HepG2 (cell line): ENCODE data around the gene NDUFS4. TPM values are rescaled to one million over a fixed set of nuclear protein-coding genes. Genes with fewer than 3 reads are reported as not detected.

Experiments
- ATAC-seq: fragments of 200-7000 bp; cut with Tn5 transposase; 3 replicates; pipeline ENCODE4 v1.9.1; 2020; ENCODE audit warnings: mild to moderate bottlenecking, moderate library complexity
- BruUV-seq: library from RNA; stranded (reverse); fragments of 400-500 nt; replicated peaks from 2 replicates; lab custom pipeline; 2021; lab: Mats Ljungman, UMichigan
- CTCF ChIA-PET: fragments of 300-600 bp; formaldehyde crosslinking; extraction: SDS; loops from one replicate; lab custom pipeline; 2021; ENCODE audit warnings: low total read pairs, inconsistent platforms, low intra/inter-chr PET ratio; lab: Yijun Ruan, JAX
- POLR2A ChIA-PET: fragments of 350-600 bp; sonication (Branson Sonifier 250); formaldehyde crosslinking; loops from one replicate; lab custom pipeline; 2020; ENCODE audit warnings: antibody characterized with exemption, inconsistent platforms; lab: Yijun Ruan, JAX
- DNase-seq: peaks from one replicate; pipeline ENCODE4 v3.0.0-alpha.2; 2015; ENCODE audit warnings: low spot score
- FAIRE-seq: peaks from 3 replicates; lab custom pipeline; 2011; peaks lifted over from hg19 to GRCh38; lab: Jason Lieb, UNC
- H2AFZ ChIP-seq: one replicate; pipeline ENCODE4 v1.6.1; 2011; ENCODE audit warnings: low read length, inconsistent platforms
- H3K27ac ChIP-seq: fragments of 300-600 bp; 3 replicates; pipeline ENCODE4 v1.8.0; 2011; ENCODE audit warnings: mixed run types, mild to moderate bottlenecking, mixed read lengths, low read length, inconsistent platforms; ENCODE audit not compliant: insufficient read depth; ENCODE audit errors: extremely low read length
- H3K27me3 ChIP-seq, 2 experiments: fragments of 200-600 bp in 1 of 2; 2 replicates in 1 of 2; 3 replicates in 1 of 2; pipeline versions ENCODE4 v1.6.0 to v1.8.0; 2011; ENCODE audit warnings: low read length in 2 of 2, mild to moderate bottlenecking in 2 of 2, moderate library complexity in 2 of 2, inconsistent platforms in 1 of 2; ENCODE audit not compliant: insufficient read depth in 2 of 2, control insufficient read depth in 1 of 2
- H3K36me3 ChIP-seq, 2 experiments: fragments of 200-600 bp in 1 of 2; replicated peaks in 1 of 2; 2 replicates in 1 of 2; 3 replicates in 1 of 2; pipeline versions ENCODE4 v1.5.1 to v1.8.0; 2011; ENCODE audit warnings: low read length in 2 of 2, inconsistent platforms in 1 of 2; ENCODE audit not compliant: insufficient read depth in 2 of 2, control insufficient read depth in 1 of 2
- H3K4me1 ChIP-seq: 2 replicates; pipeline ENCODE4 v1.5.1; 2012; ENCODE audit warnings: low read length, inconsistent platforms; ENCODE audit not compliant: insufficient read depth
- H3K4me2 ChIP-seq: 2 replicates; pipeline ENCODE4 v1.6.0; 2011; ENCODE audit warnings: low read depth, low read length, inconsistent platforms
- H3K4me3 ChIP-seq, 3 experiments: fragments of 200-600 bp in 1 of 3; sonication (generic), shearing (Covaris generic) in 1 of 3; replicated peaks in 1 of 3; 2 replicates each; pipeline ENCODE4 v1.5.1; 2011 to 2016; ENCODE audit warnings: low read length in 3 of 3, inconsistent platforms in 2 of 3, low read depth in 2 of 3, mild to moderate bottlenecking in 2 of 3, control low read depth in 1 of 3, mixed read lengths in 1 of 3; ENCODE audit not compliant: insufficient read depth in 1 of 3
- H3K79me2 ChIP-seq: one replicate; pipeline ENCODE4 v1.6.1; 2011; ENCODE audit warnings: low read length, inconsistent platforms; ENCODE audit not compliant: insufficient read depth
- H3K9ac ChIP-seq: 2 replicates; pipeline ENCODE4 v1.6.0; 2011; ENCODE audit warnings: mild to moderate bottlenecking, low read depth, low read length, inconsistent platforms; ENCODE audit not compliant: insufficient read depth
- H3K9me3 ChIP-seq: 2 replicates; pipeline ENCODE4 v1.5.1; 2012; ENCODE audit warnings: mild to moderate bottlenecking, low read length
- H4K20me1 ChIP-seq: 2 replicates; pipeline ENCODE4 v1.6.0; 2011; ENCODE audit warnings: inconsistent platforms, mild to moderate bottlenecking, low read length, moderate library complexity; ENCODE audit not compliant: insufficient read depth
- ADNP ChIP-seq: sonication (generic); formaldehyde crosslinking; IDR thresholded peaks from 2 replicates; pipeline ENCODE4 v1.4.0; 2020; ENCODE audit warnings: missing genetic modification reagents
- CAMTA2 ChIP-seq: sonication (generic); formaldehyde crosslinking; IDR thresholded peaks from 2 replicates; pipeline ENCODE4 v1.4.0; 2020; ENCODE audit warnings: mild to moderate bottlenecking, missing genetic modification reagents, borderline replicate concordance
- GRHL1 ChIP-seq: sonication (generic); formaldehyde crosslinking; conservative IDR thresholded peaks from 2 replicates; pipeline ENCODE4 v1.8.0; 2022; ENCODE audit warnings: missing genetic modification reagents
- HBP1 ChIP-seq: IDR thresholded peaks from 2 replicates; pipeline ENCODE4 v1.6.1; 2016; ENCODE audit warnings: low read depth, control low read depth
- IKZF1 ChIP-seq: fragments of 450-650 bp; IDR thresholded peaks from 2 replicates; pipeline ENCODE4 v1.7.1; 2016
- NFIC ChIP-seq: IDR thresholded peaks from 2 replicates; pipeline ENCODE4 v1.6.1; 2012; ENCODE audit warnings: mild to moderate bottlenecking, low read length, inconsistent platforms
- NR2C2 ChIP-seq: sonication (generic); formaldehyde crosslinking; IDR thresholded peaks from 2 replicates; pipeline ENCODE4 v1.4.0; 2020; ENCODE audit warnings: missing genetic modification reagents, mild to moderate bottlenecking, moderate library complexity, borderline replicate concordance
- NR3C1 ChIP-seq: sonication (generic); formaldehyde crosslinking; IDR thresholded peaks from 2 replicates; pipeline ENCODE4 v1.4.0; 2020; ENCODE audit warnings: missing genetic modification reagents
- TSC22D2 ChIP-seq: sonication (generic); formaldehyde crosslinking; IDR thresholded peaks from 2 replicates; pipeline ENCODE4 v1.5.1; 2020; ENCODE audit warnings: missing genetic modification reagents, mild to moderate bottlenecking, borderline replicate concordance
- WIZ ChIP-seq: sonication (generic); formaldehyde crosslinking; IDR thresholded peaks from 2 replicates; pipeline ENCODE4 v1.5.1; 2020; ENCODE audit warnings: mild to moderate bottlenecking, missing genetic modification reagents
- ZC3H13 ChIP-seq: sonication (generic); formaldehyde crosslinking; IDR thresholded peaks from 2 replicates; pipeline ENCODE4 v1.8.1; 2023; ENCODE audit warnings: mild to moderate bottlenecking, missing genetic modification reagents, moderate library complexity
- WGBS: methylation state at CpG from one replicate; pipeline ENCODE4 v1.1.6; 2017; ENCODE audit warnings: low lambda C conversion rate; 5-methylcytosine and 5-hydroxymethylcytosine counted together
- in situ Hi-C: cut with HindIII; loops from 2 replicates; pipeline ENCODE4 v1.10.0; 2017; ENCODE audit warnings: low pct_unique_long_range_greater_than_20kb; ENCODE audit not compliant: extremely low pct_ligation_motif_present
- intact Hi-C: fragments of 100-400 bp; cut with micrococcal nuclease; formaldehyde crosslinking; loops from one replicate; pipeline ENCODE4 v1.10.0; 2022; ENCODE audit not compliant: unreplicated experiment
- polyA plus RNA-seq, 8 experiments: library from polyadenylated mRNA; depleted of rRNA in 3 of 8; stranded (reverse) in 7 of 8; unstranded in 1 of 8; fragments of >200 nt; fragmentation: Illumina TruSeq in 4 of 8; extraction: Trizol in 4 of 8; gene quantifications; 2 replicates each; pipeline versions ENCODE4 v1.2.1 to v1.2.3, GENCODE V29; 2011 to 2016; ENCODE audit warnings: low read depth in 4 of 8, missing spikeins in 1 of 8, mixed read lengths in 1 of 8; ENCODE audit not compliant: insufficient read depth in 1 of 8
- total RNA-seq, 5 experiments: library from RNA; depleted of rRNA; stranded (reverse); fragments of >200 nt; fragmentation: Illumina TruSeq; extraction: Trizol; gene quantifications; 2 replicates each; pipeline ENCODE4 v1.2.3, GENCODE V29; 2016; ENCODE audit warnings: low read depth in 1 of 5

The NDUFS4 gene
- total and polyA plus RNA-seq, 2 of the 13 experiments (the other 11 are each of a cell fraction or from before 2014, with no cell fraction given) = 121 to 126 TPM

DNA sequence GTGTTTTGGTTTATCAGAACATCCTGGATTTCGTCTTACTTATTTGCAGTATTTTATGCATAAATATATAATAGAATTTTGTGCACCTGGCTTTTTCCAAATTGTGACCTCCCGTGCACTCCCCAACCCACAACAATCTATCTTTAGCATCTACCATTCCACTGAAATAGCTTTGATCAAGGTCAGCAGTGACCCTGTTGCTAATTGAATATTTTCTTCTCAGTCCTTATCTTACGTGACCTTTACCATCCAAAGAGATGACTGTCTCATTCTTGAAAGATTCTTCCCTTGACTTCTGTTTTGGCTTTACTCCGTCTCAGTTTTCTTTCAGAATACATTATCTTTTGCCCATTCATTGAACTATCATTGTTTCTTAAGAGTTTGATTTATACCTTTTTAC is 18.4 kb downstream of the NDUFS4 start:
- Histone ChIP-seq H4K20me1 (peaks cover 56% of the 10 kb centered on the region), H3K27ac (no peak overlapping the region), H3K9me3 (no peaks in the 10 kb centered on the region), H3K79me2 (peaks cover 89% of the 10 kb centered on the region), H2AFZ (no peak overlapping the region), H3K4me2 (no peak overlapping the region), H3K4me3 (no peak overlapping the region), H3K27me3 (no peaks in the 10 kb centered on the region), H3K36me3 (peaks cover 0 to 2% of the 10 kb centered on the region in 2 experiments; a peak in 2 of 5 replicates), H3K9ac (no peak overlapping the region), H3K4me1 (peaks cover 41% of the 10 kb centered on the region)
- POLR2A ChIA-PET = no interaction called here
- FAIRE-seq (no peak), DNase-seq (no peak), ATAC-seq (no peak)
- BruUV-seq = no TSS peak
- intact Hi-C loops = no loop called here
- TF ChIP-seq IKZF1 (no peak), TSC22D2 (CRISPR knock-in tag) (no peak), ZC3H13 (CRISPR knock-in tag) (no peak), NR2C2 (CRISPR knock-in tag) (no peak), NR3C1 (CRISPR knock-in tag) (no peak), WIZ (CRISPR knock-in tag) (no peak), NFIC (no peak), HBP1 (no peak), CAMTA2 (CRISPR knock-in tag) (no peak), ADNP (CRISPR knock-in tag) (no peak), GRHL1 (CRISPR knock-in tag) (no peak)
- 98% methylated on average over 4 of the region's 4 CpGs for WGBS
- CTCF ChIA-PET = no interaction called here
- in situ Hi-C loops = no loop called here
